ENCODE results near the gene UGT1A10.

Gene UGT1A10

DNA sequence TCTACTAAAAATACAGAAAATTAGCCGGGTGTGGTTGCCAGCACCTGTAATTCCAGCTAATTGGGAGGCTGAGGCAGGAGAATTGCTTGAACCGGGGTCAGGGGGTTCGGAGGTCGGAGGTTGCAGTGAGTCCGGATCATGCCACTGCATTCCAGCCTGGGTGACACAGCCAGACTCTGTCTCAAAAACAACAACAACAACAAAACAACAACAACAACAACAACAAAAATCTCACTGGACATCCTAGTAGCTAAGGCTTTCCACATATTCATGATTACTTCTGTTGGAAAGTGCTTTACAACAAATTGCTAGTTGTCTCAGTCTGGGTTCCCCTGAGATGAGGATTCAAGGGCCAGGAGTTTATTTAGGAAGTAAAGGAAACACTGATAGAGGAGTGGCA, 137.6 kb downstream of the UGT1A10 start:
- DNase-seq (ENCODE audit: low spot score) = no peak

DNA sequence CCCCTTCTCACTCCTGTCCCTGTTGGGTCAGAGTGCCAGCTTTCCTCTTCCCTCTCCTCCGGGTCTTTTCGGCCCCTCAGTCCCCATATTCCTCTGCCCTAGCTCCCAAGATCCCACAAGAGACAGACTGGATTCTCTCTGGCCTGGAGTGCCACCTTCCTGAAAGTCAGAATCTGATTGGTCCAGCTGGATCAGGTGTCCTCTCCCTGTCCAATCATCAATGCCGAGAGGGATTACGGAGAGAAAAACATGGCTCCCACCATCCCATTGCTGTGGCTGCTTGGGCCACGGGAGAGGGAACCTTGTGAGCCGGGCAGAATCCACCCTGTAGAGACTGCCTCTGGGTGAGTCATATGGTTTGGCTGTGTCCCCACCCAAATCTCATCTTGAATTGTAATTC, 139.2 kb downstream of the UGT1A10 start:
- DNase-seq (ENCODE audit: low spot score) = no peak

DNA sequence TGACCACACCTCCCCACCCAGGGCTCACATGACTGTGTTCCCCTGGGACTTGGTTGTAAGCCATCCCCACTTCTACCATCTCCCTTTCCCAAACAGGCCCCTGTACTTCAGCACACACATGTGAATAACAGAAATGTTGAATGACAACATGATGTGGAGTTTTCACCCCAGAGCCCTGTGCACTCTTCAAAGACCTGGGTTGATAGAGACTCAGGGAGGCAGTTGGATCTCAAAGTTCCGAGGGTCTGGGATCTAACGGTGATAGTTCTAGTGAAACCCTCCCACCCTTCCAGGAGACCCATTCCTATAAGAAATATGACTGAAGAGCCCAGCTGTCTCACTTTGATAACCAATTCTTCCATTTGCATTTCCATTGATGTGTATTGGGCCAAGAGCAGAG, 141.8 kb downstream of the UGT1A10 start, which contains the start of gene MROH2A:
Gene MROH2A, plus strand, starts transcription at position 301 of the 400 bp plus-strand sequence. CDS start 1,029 bp downstream, outside the sequence.
- no peak for DNase-seq (ENCODE audit: low spot score)

DNA sequence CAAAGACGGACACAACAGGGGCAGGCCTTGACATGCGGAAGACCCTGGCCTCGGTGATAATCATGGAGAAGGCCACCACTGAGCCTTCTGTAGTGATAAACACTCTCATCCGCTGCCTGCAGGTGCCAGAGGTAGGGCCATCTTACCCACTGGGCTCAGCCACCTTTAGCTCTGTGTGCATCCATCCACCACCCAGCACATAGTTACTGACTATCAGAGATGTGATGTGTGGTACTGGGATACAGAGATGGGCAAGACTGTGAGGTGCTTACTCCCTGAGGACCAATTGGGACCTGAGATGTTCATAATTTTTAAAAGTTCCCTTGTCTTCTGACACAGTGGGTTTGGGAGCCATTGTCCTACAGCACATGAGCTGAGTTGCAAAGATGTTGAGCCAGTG, 143.5 kb downstream of the UGT1A10 start:
- DNase-seq (ENCODE audit: low spot score) = no peak

DNA sequence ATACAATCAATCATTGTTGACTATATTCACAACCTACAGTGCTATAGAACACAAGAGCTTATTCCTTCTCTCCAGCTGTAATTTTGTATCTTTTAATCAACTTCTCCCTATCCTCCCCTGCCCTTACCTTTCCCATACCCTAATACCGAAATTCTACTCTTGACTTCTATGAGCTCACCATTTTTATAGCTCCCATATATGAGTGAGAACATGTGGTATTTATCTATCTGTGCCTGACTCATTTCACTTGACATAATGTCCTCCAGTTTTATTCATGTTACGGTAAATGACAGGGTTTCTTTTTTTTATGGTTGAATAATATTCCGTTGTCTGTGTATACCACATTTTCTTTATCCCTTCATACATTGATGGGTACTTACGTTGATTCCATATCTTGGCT, 144.5 kb downstream of the UGT1A10 start:
- DNase-seq (ENCODE audit: low spot score) = no peak

DNA sequence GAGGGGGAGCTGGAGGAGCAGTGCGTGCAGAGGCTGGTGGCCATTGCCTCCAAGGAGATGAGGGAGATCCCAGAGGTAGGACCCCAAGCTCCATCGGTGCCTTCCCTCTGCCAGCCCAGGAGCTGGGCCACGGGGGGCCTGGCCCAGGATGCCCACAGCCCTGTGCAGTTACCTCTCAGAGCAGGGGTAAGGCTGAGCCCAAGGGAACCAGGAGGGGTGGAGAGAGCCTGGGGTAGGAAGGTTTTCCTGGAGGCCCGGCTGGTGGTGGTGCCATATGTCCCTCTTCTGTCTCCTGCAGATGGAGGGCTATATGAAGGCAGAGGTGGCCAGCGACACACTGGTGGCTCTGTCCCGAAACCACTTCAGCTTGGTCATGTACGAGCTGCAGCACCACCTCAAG, 153.3 kb downstream of the UGT1A10 start:
- no peak for DNase-seq (ENCODE audit: low spot score)

DNA sequence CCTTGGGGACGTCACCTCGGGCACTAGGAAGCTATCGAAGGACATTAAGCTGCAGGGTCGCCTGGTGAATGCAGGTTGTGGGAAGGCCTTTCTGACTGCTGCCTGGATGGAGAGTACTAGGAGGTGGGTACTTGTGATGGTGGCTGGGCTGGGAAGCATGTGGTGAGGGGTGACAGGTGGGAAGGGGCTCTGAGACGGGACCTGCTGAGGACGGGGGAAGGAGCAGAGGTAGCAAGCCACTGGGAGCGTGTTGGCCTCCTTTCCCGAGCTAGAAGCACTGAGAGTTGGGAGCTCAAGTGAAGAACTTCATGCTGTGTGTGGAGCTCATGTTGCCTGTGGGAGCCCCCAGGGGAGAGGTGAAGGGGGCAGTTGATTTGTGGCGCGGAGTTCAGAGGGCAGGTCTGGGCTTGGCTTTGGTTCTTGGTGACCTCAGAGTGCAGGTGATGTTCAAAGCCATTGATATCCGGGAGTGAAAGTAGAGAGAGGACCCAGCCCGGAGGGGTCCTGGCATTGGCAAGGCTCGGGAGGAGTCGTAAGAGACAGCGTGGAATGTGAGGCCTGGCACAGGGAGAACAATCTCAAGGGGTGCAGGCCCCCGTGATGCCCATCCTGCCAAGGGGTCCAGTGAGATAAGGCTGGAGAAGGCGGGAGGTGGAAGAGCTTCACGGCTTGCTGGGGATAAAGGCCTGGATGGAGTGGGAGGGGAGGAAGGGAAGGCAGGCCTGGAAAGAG, 155.1 kb downstream of the UGT1A10 start:
- no peak for DNase-seq (ENCODE audit: low spot score)

DNA sequence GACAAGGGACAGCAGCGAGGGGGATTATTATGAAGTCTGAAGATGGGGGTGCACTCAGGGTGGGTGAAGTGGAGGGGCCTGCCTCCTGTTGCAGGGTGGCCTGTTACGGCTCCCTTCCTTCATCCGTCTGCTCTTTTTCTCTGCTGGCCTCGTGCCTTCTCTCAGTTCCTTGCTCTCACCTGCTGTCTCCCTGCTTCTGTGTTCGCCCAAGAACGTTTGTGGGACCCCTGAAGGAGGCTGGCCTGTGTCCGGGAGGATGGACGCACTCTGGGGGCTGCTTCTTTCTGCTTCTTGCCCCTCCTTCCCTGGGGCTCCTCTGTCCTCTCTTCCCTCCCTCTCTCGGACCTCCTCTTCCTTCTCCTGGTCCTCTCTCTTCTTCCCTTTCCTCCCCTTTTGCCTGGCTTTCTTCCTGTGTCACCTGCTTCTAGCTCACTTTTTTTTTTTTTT, 155.7 kb downstream of the UGT1A10 start:
- DNase-seq (ENCODE audit: low spot score) = no peak

DNA sequence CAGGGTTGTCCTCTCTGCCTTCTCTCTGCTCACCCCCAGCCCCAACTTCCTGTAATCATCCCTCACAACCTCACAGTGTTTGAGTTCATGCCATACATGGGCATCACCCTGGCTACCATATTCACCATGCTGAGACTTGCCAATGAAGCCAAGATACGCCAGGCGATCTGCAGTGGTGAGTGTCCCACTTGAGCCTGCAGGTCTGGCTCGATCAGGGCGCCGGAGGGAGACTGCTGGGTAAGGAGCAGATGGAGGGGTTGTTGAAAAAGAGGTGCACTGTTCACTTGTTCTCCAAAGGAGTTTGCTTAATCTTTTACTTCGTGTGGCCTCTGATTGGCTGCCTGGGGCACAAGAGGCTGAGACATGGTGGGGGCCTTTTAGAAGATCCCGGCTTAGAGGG, 156.5 kb downstream of the UGT1A10 start:
- DNase-seq (ENCODE audit: low spot score) = no peak

DNA sequence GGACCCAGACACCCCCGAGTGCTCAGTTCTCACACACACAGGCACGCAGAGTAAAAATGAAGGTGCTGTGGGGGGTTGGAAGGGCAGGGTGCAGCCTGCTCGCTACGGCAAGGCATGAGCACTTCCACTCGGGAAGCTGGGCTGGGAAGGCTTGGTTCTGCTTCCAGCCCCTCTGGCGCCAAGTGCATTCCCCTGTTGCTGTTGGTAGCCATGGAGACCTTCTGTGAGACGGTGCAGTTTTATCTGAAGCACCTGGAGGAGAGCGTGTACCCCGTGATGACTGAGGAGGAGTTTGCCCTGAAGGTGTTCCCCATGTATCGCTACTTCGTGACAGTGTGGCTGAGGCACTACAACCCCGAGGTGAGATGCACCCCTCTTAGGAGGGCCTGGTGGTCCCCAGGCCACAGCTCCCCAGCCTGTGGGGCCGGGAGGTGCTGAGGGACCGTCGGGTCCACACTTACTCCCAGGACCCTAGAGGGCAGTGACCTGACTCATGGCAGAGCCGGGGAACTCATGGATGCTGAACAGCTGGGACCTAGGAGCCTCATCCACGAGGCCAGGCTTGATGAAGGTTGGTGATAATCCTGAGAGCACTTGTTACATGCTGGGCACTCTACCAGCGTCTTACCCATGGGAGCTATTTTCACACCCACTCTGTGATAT, 157.3 kb downstream of the UGT1A10 start:
- no peak for DNase-seq (ENCODE audit: low spot score)

DNA sequence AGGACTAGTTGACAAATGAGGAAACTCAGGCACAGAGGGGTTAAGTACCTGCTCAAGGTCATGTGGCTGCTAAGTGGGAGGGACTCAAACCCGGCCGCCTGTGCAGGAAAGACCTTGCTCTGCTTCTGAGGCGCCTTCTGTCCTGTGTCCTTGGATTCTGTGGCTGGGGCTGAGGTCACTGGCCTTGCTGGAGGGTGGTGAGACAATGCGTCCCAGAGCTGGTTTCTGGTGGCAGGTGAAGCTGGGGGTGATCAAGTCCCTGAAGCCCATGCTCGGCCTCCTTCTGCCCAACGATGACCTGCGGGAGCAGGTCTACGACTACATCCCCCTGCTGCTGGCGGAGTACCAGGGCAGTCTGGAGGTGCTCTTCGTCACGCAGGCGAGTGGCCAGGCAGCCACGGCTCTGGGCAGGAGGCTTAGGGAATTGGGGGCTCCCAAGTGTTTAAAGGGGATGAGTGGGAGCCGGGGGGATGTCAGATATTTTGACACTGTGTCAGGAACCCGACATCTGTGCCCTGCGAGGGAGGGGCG, 157.9 kb downstream of the UGT1A10 start:
- DNase-seq (ENCODE audit: low spot score) = no peak

DNA sequence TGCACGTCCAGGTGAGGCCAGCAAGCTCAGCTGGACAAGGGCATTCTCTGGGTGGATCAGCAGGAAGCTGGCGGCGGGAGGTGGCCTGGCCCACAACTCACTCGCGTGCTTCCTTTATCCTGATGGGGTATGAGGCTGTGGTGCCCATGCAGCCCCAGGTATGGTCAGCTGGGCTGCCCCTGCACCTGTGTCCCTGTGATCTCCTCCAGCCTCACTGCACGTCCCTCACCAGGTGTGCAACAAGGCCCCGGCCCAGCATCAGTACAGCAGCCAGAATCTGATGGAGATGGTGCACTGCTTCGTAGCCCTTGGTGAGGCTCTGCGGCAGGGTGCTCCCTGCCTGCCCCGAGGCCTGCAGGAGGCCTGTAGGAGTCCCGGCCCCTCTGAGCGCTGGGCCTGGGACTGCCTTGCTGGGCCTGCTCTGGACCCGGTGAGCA, 159.5 kb downstream of the UGT1A10 start:
- no peak for DNase-seq (ENCODE audit: low spot score)

DNA sequence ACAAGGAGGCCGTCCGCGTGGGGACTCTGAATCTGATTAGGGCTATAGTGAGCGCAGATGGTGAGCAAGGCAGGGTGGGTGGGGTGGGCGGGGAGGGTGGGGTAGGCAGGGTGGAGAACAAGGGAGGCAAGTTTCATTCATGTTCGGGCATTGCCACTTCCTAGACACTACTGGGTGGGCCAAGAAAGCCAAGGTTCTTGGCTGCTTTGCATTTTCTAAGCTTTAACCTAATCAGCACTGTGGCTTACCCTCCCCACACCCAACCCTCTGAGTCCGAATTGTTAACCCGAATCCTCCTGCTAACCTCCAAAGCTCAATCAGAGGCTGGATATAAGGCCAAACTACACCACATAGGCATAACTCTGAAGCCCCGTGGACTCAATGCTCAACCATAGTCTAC, 160.0 kb downstream of the UGT1A10 start:
- no peak for DNase-seq (ENCODE audit: low spot score)

DNA sequence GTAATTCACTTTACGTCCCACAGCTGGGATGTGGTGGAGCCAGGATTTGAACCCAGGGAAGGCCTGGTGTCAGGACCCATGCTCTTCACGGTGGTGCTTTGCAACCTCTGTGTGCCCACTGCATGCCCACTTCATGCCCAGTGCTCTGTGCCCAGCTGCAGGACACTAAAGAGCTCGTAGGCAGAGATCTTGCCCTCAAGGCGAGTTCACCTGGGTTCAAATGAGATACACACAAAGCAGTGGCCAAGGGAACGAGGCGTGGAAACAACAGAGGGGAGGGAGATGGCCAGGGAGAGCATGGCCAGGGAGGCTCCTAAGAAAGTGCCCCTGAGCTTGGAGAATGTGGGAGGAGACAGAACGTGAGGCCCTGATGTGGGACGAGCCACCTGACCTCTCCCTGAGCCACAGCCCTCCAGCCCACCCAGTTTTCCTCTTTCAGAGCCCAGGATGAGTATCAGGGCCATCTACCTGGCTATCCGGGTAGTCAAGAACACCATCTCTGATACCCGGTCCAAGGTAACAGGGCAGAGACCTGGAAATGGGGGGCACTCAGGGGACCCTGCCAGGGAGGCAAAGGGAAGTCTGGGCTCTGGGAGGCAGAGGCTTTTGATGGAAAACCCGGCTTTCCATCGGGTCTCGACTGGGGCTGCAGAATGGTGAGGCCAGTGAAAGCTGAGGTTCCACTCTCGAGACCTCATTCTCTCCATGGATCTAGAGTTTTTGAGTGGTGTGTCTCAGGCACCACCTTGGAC, 162.3 kb downstream of the UGT1A10 start:
- DNase-seq (ENCODE audit: low spot score) = no peak

DNA sequence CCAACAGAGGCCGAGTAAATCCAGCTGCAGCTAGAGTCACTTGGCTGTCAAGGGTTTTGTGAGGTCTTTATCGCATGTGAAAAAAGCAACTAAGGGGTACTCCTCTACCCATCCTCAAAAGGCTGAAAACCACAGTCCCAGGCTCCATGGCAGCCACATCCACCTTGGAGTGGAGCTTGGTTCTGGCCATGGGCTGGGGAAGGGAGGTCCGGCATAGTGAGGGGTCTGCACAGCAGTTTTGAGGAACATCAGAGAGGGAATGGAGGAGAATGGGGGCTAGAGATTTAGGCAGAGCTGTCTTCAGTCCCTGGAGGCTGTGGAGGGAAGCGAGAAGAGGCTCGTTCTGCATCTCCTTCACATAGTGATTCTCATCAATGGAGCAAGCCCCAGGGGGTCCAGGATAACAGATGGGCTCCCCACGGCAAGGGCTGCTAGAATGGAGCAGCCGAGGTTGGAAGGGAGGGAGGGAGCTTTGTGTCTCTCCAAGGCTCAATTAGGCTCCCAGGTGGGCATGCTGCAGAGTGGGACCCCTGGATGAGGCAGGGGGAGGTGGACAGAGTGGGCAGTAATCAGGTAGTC, 162.9 kb downstream of the UGT1A10 start:
- DNase-seq (ENCODE audit: low spot score) = no peak

DNA sequence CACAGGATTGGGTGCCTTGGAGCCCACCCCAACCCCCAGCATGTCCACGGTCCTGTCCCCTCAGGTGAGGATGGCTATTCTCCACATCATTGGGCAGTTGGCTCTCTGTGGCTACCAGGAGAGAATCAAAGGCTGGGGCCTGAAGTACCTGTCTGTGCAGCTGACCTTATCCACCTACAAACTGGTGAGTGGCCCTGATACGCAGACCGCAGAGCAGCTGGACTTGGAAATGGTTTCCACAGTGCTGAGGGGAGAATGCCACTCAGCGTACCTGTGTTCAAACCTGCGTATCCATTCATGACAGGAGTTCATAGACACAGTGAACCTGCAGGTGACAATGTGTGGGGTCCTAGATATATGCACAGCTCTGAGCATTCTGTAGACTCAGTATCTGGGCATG, 163.5 kb downstream of the UGT1A10 start:
- no peak for DNase-seq (ENCODE audit: low spot score)

DNA sequence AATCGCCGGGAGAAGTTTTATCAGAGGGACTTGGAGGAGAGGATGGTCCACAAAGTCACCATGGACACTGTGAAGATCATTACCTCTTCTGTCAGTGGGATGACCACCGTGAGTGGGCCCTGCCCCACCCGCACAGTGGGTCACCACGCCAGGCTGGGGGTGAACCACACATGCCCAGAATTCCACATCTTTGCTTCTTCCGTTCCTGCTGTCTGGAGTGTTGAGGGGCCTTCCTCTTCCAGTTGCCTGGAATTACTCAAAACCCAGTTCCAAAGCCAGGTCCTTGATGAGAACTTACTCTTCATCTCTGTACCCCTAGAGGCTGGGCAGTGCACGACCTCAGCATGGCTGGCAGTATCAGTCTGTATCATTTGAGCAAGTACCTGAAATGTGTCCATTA, 164.0 kb downstream of the UGT1A10 start:
- DNase-seq (ENCODE audit: low spot score) = no peak

DNA sequence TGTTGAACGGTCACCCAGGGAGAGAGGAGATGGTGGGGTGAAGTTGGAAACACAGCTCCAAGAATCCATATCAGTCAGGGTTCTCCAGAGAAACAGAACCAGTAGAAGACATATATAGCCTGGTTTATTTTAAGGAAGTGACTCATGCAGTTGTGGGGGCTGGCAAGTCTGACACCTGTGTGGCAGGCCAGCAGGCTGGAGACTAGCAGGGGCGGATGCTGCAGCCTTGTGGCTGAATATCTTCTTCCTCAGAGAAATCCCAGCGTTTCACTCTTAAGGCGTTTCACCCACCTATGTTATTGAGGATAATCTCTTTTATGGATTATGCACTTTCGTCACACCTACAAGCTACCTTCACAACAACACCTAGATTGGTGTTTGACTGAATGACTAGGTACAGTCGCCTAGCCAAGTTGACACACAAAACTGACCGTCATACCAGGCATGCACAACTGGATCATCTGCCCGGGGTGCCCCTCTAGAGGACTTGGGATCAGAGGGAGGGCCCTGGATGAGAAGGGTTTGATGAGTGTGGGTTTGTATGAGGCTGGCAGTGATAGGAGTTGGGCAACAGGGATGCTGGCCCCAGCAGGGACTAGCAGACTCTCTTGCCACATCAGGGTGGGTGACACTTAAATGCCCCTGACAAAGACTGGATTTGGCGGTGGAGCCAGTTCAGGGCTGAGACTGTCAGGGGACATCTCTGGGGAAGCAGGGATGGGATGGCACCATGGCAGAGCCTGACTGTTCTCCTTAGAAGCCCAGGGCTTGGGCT, 165.3 kb downstream of the UGT1A10 start:
- no peak for DNase-seq (ENCODE audit: low spot score)

DNA sequence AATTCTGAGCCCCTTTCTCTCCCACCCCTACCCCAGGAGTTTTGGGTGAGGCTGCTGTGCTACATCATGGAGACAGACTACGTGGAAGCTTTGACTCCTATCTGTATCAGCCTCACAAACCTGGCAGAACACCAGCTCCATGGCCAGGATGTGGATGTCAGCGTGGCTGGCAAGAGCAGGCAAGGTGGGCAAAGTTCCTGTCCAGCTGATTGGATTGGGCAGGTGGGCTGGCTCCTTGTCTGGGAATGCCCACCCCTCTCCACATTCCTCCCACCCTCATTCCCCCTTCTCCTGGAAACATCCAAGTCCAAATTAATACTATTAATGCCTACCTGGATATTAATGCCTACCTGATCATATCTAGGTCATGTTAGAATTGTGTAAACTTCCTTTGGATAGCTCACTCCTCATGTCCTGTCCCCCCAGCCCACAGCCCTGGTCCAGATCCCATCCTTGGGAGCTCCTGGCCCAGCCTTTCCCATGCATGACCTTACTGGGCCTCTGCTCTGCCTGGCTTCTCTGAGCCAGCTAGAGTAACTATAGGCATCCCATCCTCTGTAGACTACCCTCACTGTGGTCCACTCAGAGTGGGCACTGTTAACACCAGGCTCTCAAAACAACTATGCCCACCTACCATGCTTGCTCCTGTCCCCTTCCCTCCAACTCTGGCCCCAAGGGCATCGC, 166.0 kb downstream of the UGT1A10 start:
- DNase-seq (ENCODE audit: low spot score) = no peak

DNA sequence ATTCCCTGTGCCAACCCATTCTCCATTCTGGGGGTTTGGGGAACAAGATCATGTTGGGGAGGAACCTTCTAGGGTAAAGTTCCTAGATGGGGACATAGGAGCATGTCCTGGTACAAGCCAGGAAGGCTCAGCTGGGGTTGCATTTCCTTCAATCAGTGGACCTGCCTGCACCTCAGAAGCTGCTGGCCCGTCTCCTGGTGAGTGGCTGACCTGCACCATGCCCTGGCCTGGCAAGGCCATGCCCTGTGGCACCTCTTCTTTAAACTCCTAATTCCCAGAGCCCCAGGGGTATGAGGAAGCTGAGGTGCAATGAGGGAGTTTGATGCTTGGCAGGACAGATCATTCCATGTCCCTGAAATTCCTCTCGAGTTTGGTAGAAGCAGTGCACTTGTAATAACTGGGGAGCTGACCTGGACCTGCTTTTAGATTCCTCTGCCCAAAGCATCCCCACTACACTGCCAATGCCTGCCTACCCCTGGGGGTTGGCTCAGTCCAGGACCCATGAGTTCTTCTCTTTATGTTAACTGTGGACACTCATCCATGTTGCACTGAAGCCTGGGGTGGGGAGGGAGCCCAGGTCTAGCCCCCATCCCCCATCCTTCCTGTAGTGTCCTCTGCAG, 167.2 kb downstream of the UGT1A10 start:
- DNase-seq (ENCODE audit: low spot score) = no peak

All from putamen (tissue), 1 donor.